Measurements from ENCODE around the gene TFAP2E. TPM values are rescaled to one million over a fixed set of nuclear protein-coding genes. Genes with fewer than 3 reads are reported as not detected.

The TFAP2E gene
- polyA plus RNA-seq, 1 donor from 2014 or later = 7.0 TPM

DNA sequence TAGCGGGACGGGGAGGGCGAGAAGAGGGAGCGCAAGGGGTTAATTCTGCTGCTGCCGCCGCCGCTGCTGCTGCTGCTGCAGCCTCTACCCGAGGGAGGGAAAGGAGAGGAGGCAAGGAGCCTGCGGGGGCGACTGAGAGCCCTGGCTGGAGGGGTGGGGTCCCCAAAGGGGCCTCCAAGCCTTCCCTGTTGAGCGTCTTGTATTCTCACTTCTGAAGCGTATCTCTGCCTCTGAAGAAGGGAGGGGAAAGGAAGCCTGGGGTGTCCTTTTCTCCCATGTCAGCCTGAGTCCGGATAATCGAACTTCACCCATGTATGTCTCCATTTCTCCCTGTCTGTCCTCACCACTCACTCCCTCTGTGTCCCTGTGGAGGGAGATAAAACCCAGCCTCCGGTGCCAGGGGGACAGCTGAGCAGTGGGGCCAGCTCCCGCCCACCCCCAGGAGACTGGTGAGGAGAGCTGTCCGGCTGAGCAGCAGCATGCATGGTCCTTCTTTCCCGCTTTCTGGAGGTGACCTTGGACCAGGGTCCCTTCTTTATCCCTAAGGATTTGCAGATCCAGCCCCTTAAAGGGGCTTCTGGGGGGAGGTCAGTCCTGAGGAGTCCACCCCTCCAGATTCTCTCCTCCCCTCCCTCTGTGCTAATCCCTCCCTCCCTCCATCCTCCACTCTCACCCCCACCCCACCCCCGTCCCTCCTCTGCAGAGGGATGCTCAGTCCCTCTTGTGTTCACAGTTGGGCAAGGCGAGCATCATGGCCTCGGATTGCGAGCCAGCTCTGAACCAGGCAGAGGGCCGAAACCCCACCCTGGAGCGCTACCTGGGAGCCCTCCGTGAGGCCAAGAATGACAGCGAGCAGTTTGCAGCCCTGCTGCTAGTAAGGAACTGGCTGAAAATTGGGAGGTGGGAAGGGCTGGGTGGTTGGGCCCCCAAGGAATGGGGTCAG is 14.5 kb upstream of the TFAP2E start:
- Histone ChIP-seq H4K20me1 (ENCODE audit: insufficient read depth) (no peaks in the 10 kb centered on the region), H3K79me2 (replicated peaks; ENCODE audit: insufficient read depth, low read length) (peaks cover 18% of the 10 kb centered on the region), H3K36me3 (ENCODE audit: insufficient read depth, low read length) (no peaks in the 10 kb centered on the region)

GRCh38 chr1:35559317-35559944 is 13.7 kb upstream of the TFAP2E start:
- Histone ChIP-seq H3K4me3 (ENCODE audit: low read length) (peak overlapping the region; percentile 93), H3K27ac (ENCODE audit: low read length) (peak overlapping the region; percentile 91), H3K4me2 (ENCODE audit: low read length) (peak overlapping the region; percentile 63), H3K9ac (ENCODE audit: low read length) (peak overlapping the region; percentile 87), H2AFZ (ENCODE audit: low read depth, low read length) (no peak overlapping the region), H3K36me3 (ENCODE audit: insufficient read depth, low read length) (no peaks in the 10 kb centered on the region), H3F3A (ENCODE audit: insufficient read depth, low read length, poor library complexity, severe bottlenecking) (peaks cover 5% of the 10 kb centered on the region), H4K20me1 (ENCODE audit: insufficient read depth) (no peaks in the 10 kb centered on the region), H3K79me2 (replicated peaks; ENCODE audit: insufficient read depth, low read length) (peaks cover 18% of the 10 kb centered on the region), H3K9me3 (ENCODE audit: low read length) (no peaks in the 10 kb centered on the region), H3K9me2 (ENCODE audit: insufficient read depth, low read length) (no peaks in the 10 kb centered on the region), H3K27me3 (ENCODE audit: insufficient read depth, low read depth, low read length) (no peaks in the 10 kb centered on the region)
- TF ChIP-seq, protein P1, sequence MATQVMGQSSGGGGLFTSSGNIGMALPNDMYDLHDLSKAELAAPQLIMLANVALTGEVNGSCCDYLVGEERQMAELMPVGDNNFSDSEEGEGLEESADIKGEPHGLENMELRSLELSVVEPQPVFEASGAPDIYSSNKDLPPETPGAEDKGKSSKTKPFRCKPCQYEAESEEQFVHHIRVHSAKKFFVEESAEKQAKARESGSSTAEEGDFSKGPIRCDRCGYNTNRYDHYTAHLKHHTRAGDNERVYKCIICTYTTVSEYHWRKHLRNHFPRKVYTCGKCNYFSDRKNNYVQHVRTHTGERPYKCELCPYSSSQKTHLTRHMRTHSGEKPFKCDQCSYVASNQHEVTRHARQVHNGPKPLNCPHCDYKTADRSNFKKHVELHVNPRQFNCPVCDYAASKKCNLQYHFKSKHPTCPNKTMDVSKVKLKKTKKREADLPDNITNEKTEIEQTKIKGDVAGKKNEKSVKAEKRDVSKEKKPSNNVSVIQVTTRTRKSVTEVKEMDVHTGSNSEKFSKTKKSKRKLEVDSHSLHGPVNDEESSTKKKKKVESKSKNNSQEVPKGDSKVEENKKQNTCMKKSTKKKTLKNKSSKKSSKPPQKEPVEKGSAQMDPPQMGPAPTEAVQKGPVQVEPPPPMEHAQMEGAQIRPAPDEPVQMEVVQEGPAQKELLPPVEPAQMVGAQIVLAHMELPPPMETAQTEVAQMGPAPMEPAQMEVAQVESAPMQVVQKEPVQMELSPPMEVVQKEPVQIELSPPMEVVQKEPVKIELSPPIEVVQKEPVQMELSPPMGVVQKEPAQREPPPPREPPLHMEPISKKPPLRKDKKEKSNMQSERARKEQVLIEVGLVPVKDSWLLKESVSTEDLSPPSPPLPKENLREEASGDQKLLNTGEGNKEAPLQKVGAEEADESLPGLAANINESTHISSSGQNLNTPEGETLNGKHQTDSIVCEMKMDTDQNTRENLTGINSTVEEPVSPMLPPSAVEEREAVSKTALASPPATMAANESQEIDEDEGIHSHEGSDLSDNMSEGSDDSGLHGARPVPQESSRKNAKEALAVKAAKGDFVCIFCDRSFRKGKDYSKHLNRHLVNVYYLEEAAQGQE (IDR thresholded peaks at IDR 0.05; ENCODE audit: borderline replicate concordance) = no peak
- peak; percentile 11 for TF ChIP-seq MXI1 (conservative IDR thresholded peaks at IDR 0.05; ENCODE audit: poor library complexity, severe bottlenecking)

More for the DNA sequence above, 14.5 kb upstream of the TFAP2E start:
- Histone ChIP-seq H3F3A (ENCODE audit: insufficient read depth, low read length, poor library complexity, severe bottlenecking) (peaks cover 5% of the 10 kb centered on the region), H3K4me2 (ENCODE audit: low read length) (peak overlapping the region; percentile 63), H2AFZ (ENCODE audit: low read depth, low read length) (no peak overlapping the region), H3K9me3 (ENCODE audit: low read length) (no peaks in the 10 kb centered on the region), H3K4me3 (ENCODE audit: low read length) (peak overlapping the region; percentile 93), H3K9me2 (ENCODE audit: insufficient read depth, low read length) (no peaks in the 10 kb centered on the region), H3K27me3 (ENCODE audit: insufficient read depth, low read depth, low read length) (no peaks in the 10 kb centered on the region), H3K27ac (ENCODE audit: low read length) (peak overlapping the region; percentile 91), H3K9ac (ENCODE audit: low read length) (peak overlapping the region; percentile 87)
- no peak for TF ChIP-seq EZH2 (IDR thresholded peaks at IDR 0.05; ENCODE audit: borderline replicate concordance, insufficient read depth, low read length, poor library complexity, severe bottlenecking)
- no peak for TF ChIP-seq MXI1 (conservative IDR thresholded peaks at IDR 0.05; ENCODE audit: poor library complexity, severe bottlenecking)
- TF ChIP-seq, protein P1 (IDR thresholded peaks at IDR 0.05; ENCODE audit: borderline replicate concordance) = no peak
- no peak for TF ChIP-seq TAF1 (IDR thresholded peaks at IDR 0.05; ENCODE audit: low read depth)
- peak; percentile 25 for TF ChIP-seq RAD21 (conservative IDR thresholded peaks at IDR 0.05)
- TF ChIP-seq, protein P2, sequence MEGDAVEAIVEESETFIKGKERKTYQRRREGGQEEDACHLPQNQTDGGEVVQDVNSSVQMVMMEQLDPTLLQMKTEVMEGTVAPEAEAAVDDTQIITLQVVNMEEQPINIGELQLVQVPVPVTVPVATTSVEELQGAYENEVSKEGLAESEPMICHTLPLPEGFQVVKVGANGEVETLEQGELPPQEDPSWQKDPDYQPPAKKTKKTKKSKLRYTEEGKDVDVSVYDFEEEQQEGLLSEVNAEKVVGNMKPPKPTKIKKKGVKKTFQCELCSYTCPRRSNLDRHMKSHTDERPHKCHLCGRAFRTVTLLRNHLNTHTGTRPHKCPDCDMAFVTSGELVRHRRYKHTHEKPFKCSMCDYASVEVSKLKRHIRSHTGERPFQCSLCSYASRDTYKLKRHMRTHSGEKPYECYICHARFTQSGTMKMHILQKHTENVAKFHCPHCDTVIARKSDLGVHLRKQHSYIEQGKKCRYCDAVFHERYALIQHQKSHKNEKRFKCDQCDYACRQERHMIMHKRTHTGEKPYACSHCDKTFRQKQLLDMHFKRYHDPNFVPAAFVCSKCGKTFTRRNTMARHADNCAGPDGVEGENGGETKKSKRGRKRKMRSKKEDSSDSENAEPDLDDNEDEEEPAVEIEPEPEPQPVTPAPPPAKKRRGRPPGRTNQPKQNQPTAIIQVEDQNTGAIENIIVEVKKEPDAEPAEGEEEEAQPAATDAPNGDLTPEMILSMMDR (IDR thresholded peaks at IDR 0.05; ENCODE audit: poor library complexity, severe bottlenecking) = no peak
- no peak for TF ChIP-seq EP300 (conservative IDR thresholded peaks at IDR 0.05; ENCODE audit: poor library complexity, severe bottlenecking)
- peak; percentile 21 for TF ChIP-seq POLR2AphosphoS5 (IDR thresholded peaks at IDR 0.05)
